ACHN (cell line): ENCODE measurements around the gene GPX4.
"Not testable (repeated sequence)": the region's sequence is repeated elsewhere in the genome, so short reads cannot be mapped to it uniquely, and the experiment has no call there.

ENCODE experiments used
- DNase-seq: peaks from one replicate; pipeline ENCODE4 v3.0.0-alpha.2; 2015
- in situ Hi-C: cut with HindIII; loops from 2 replicates; pipeline ENCODE4 v1.10.0; 2017; ENCODE audit warnings: low sequenced_read_pairs, low pct_ligation_motif_present, low pct_unique_long_range_greater_than_20kb

GPX4 gene

GRCh38 chr19:1109697-1110671 lies 6.2 kb downstream of the GPX4 start:
- in situ Hi-C loops, result no loop called here
- no peak for DNase-seq

GRCh38 chr19:1110809-1111640 lies 7.2 kb downstream of the GPX4 start:
- DNase-seq, result no peak
- in situ Hi-C loops, result no loop called here

- in situ Hi-C loops, result no loop called here
- no peak for DNase-seq
These were observed 8.0 kb downstream of the GPX4 start for GRCh38 chr19:1111641-1112267.

GRCh38 chr19:1112268-1113029 lies 8.7 kb downstream of the GPX4 start:
- no peak for DNase-seq
- in situ Hi-C loops, result no loop called here

- in situ Hi-C loops, result no loop called here
- peak; percentile 63 for DNase-seq
These were observed 9.5 kb downstream of the GPX4 start for GRCh38 chr19:1113030-1113985.

GRCh38 chr19:1113986-1114483 lies 10.2 kb downstream of the GPX4 start:
- in situ Hi-C loops, result no loop called here
- DNase-seq, result no peak

- DNase-seq, in situ Hi-C loops: not testable (repeated sequence)
These were observed 10.9 kb downstream of the GPX4 start for GRCh38 chr19:1114728-1115127.

- in situ Hi-C loops, result no loop called here
- DNase-seq, result no peak
These were observed 12.0 kb downstream of the GPX4 start for GRCh38 chr19:1115646-1116420.

GRCh38 chr19:1116726-1117581 lies 13.2 kb downstream of the GPX4 start:
- no peak for DNase-seq
- in situ Hi-C loops, result no loop called here

- in situ Hi-C loops, result no loop called here
- DNase-seq, result no peak
These were observed 13.9 kb downstream of the GPX4 start for GRCh38 chr19:1117654-1118053.

GRCh38 chr19:1118999-1119398 lies 15.2 kb downstream of the GPX4 start:
- in situ Hi-C loops, result no loop called here
- DNase-seq, result no peak

GRCh38 chr19:1119475-1120217 lies 15.9 kb downstream of the GPX4 start:
- in situ Hi-C loops, result no loop called here
- DNase-seq, result no peak

GRCh38 chr19:1121395-1121794 lies 17.6 kb downstream of the GPX4 start:
- in situ Hi-C loops, result no loop called here
- no peak for DNase-seq

- in situ Hi-C loops, result no loop called here
- DNase-seq, result no peak
These were observed 18.5 kb downstream of the GPX4 start for GRCh38 chr19:1122021-1122971.
